Thoracic aorta (tissue), 2 donors: ENCODE results near the gene USP13. TPM values are rescaled to one million over a fixed set of nuclear protein-coding genes. Genes with fewer than 3 reads are reported as not detected.

ENCODE experiments used
- ATAC-seq: fragments of 150-250 bp; one replicate; pipeline ENCODE4 v1.8.0; 2017; ENCODE audit warnings: low read depth; ENCODE audit not compliant: insufficient number of reproducible peaks, low FRiP score
- DNase-seq: peaks from one replicate; pipeline ENCODE4 v3.0.0-alpha.2; 2020; ENCODE audit warnings: low spot score
- H3K27ac ChIP-seq, 2 donors: fragments of 200-600 bp; sonication (generic); 1 replicate in 1 of 2; 2 replicates in 1 of 2; pipeline ENCODE4 v1.5.1; 2016; ENCODE audit warnings: mild to moderate bottlenecking in 2 of 2, moderate library complexity in 2 of 2
- H3K27me3 ChIP-seq: fragments of 200-600 bp; sonication (generic); replicated peaks from 2 replicates; pipeline ENCODE4 v1.6.0; 2016; ENCODE audit warnings: mild to moderate bottlenecking; ENCODE audit not compliant: insufficient read depth
- H3K36me3 ChIP-seq: fragments of 200-600 bp; sonication (generic); one replicate; pipeline ENCODE4 v1.5.1; 2016
- H3K4me1 ChIP-seq, 2 donors: fragments of 200-600 bp; sonication (generic); 1 replicate in 1 of 2; 2 replicates in 1 of 2; pipeline versions ENCODE4 v1.5.1 to v1.6.0; 2016; ENCODE audit warnings: low read depth in 2 of 2, mild to moderate bottlenecking in 1 of 2; ENCODE audit not compliant: control insufficient read depth in 1 of 2
- H3K4me3 ChIP-seq: fragments of 200-600 bp; sonication (generic); 2 replicates; pipeline ENCODE4 v1.5.1; 2016; ENCODE audit warnings: mild to moderate bottlenecking
- H3K9me3 ChIP-seq: fragments of 200-600 bp; sonication (generic); 2 replicates; pipeline ENCODE4 v1.5.1; 2016
- CTCF ChIP-seq: fragments of 200-600 bp; sonication (generic); IDR thresholded peaks from one replicate; pipeline ENCODE4 v1.5.1; 2019; ENCODE audit warnings: antibody characterized with exemption
- total RNA-seq, 2 donors: library from RNA; depleted of rRNA; stranded (reverse); fragments of >200 nt; gene quantifications; one replicate each; pipeline versions ENCODE4 v1.1.0 to v1.2.3, GENCODE V29; 2016

The USP13 gene
- total RNA-seq, 2 donors from 2014 or later: 5.1 to 8.2 TPM

GRCh38 chr3:179651687-179652446 is 973 bp upstream of the USP13 start:
- Histone ChIP-seq H3K4me3 (peak overlapping the region; percentile 89), H3K27ac (peak overlapping the region; percentile 78 to 94), H3K9me3 (no peaks in the 10 kb centered on the region), H3K27me3 (no peaks in the 10 kb centered on the region), H3K4me1 (peaks cover 6 to 7% of the 10 kb centered on the region in 2 donors), H3K36me3 (no peaks in the 10 kb centered on the region)
- no peak for TF ChIP-seq CTCF
- DNase-seq (no peak), ATAC-seq (no peak)

DNA sequence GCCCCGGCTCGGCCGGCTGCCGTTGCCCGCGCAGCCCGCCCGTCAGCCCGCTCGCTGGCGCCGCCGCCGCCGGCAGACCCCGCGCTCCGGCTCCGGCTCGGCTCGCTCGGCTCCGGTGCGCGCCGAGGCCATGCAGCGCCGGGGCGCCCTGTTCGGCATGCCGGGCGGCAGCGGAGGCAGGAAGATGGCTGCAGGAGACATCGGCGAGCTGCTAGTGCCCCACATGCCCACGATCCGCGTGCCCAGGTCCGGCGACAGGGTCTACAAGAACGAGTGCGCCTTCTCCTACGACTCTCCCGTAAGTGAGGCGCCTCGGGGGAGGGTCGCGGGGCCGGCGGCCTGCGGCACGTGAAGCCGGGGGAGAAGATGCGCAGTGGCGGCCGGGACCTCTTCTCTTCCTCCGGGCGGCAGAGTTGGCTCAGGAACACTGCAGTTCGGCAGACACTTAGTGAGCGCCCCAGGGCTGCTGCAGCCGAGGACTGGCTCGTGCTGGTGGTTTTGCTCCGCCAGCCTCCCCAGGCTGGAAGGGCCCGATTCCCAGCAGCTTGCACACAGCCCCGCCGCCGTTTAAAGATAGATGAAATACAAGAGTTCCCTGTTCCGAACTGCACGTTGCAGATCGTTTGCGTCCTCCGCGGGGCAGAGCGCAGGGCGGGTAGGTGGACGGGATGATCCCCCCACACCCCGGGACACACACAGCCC is 407 bp downstream of the USP13 start:
- Histone ChIP-seq H3K36me3 (no peaks in the 10 kb centered on the region), H3K4me3 (peak overlapping the region; percentile 89), H3K9me3 (no peaks in the 10 kb centered on the region), H3K27ac (peak overlapping the region; percentile 89 to 94), H3K27me3 (no peaks in the 10 kb centered on the region), H3K4me1 (peaks cover 6 to 8% of the 10 kb centered on the region in 2 donors)
- TF ChIP-seq CTCF: no peak
- ATAC-seq (peak; percentile 45), DNase-seq (peak; percentile 7)

- no peaks in the 10 kb centered on the region for H3K9me3 ChIP-seq
- ATAC-seq: no peak
Observed at GRCh38 chr3:179655236-179655635, 2.4 kb downstream of the USP13 start.

DNA sequence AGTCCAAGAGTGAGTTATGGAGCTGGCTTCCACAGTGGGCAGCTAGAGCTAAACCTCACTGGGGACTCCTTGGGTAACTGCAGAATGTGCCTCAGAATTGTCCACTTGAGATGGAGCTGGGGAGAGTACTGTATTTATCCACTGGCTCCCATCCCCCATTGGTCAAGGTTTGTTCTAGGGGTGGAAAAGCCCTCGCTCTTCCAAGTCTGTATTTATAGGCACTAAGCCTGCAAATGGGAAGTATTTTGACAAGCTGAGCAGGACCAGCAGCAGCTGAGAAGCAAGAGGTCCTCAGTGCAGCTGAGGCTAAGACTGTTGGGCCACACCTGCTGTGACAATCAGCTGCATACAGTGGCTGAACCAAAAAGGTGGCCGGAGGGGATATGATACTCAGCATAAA is 5.8 kb downstream of the USP13 start:
- TF ChIP-seq CTCF: no peak
- H3K4me1 ChIP-seq: peaks cover 8 to 10% of the 10 kb centered on the region in 2 donors
- H3K27me3 ChIP-seq: no peaks in the 10 kb centered on the region
- no peaks in the 10 kb centered on the region for H3K36me3 ChIP-seq
- H3K4me3 ChIP-seq: peak overlapping the region; percentile 34
- DNase-seq (no peak), ATAC-seq (no peak)
- H3K27ac ChIP-seq: no peak overlapping the region
- no peaks in the 10 kb centered on the region for H3K9me3 ChIP-seq

More at GRCh38 chr3:179655236-179655635, 2.4 kb downstream of the USP13 start:
- no peak for TF ChIP-seq CTCF
- no peaks in the 10 kb centered on the region for H3K27me3 ChIP-seq
- H3K4me3 ChIP-seq: no peak overlapping the region
- H3K27ac ChIP-seq: no peak overlapping the region
- DNase-seq: no peak
- H3K4me1 ChIP-seq: peaks cover 10 to 14% of the 10 kb centered on the region in 2 donors
- H3K36me3 ChIP-seq: no peaks in the 10 kb centered on the region

- Histone ChIP-seq H3K27ac (no peak overlapping the region), H3K36me3 (no peaks in the 10 kb centered on the region), H3K9me3 (no peaks in the 10 kb centered on the region), H3K27me3 (no peaks in the 10 kb centered on the region), H3K4me1 (peaks cover 4 to 12% of the 10 kb centered on the region in 2 donors), H3K4me3 (no peak overlapping the region)
- no peak for DNase-seq
- ATAC-seq: no peak
- no peak for TF ChIP-seq CTCF
Observed at GRCh38 chr3:179660872-179661271, 8.0 kb downstream of the USP13 start.
